ENCODE data around the gene KBTBD4.

Gene KBTBD4

DNA sequence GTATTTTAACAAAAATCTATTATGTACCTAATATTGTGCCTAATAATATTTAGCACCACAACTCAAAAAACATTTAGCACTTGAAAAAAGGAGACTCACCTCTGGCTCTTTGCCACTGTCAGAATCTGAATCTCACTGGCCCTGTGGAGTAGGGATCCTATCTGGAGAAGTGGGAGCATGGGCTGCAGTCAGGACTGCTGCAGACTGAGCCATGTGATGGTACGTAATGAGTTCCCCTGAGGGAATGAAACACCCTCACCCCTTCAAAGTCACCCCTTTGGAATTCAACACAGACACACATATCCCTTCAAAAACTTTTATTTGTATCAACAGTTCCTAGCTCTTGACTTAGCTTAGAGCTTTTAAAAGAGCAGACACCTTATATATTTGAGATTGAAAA, 6.9 kb downstream of the KBTBD4 start:
- TF ChIP-seq CTCF (conservative IDR thresholded peaks at IDR 0.05; ENCODE audit: control insufficient read depth, insufficient read depth, low read depth, low read length), result no peak
- DNase-seq (ENCODE audit: low read depth), result peak; percentile 78
- no peak overlapping the region for H3K4me3 ChIP-seq (ENCODE audit: control insufficient read depth, low read depth, low read length)

GRCh38 chr11:47571357-47571729, 7.4 kb downstream of the KBTBD4 start:
- no peak for DNase-seq (ENCODE audit: low read depth)
- H3K4me3 ChIP-seq (ENCODE audit: control insufficient read depth, low read depth, low read length), result no peak overlapping the region
- no peak for TF ChIP-seq CTCF (conservative IDR thresholded peaks at IDR 0.05; ENCODE audit: control insufficient read depth, insufficient read depth, low read depth, low read length)

- TF ChIP-seq CTCF (conservative IDR thresholded peaks at IDR 0.05; ENCODE audit: control insufficient read depth, insufficient read depth, low read depth, low read length), result no peak
- DNase-seq (ENCODE audit: low read depth), result no peak
- H3K4me3 ChIP-seq (ENCODE audit: control insufficient read depth, low read depth, low read length), result no peak overlapping the region
These were observed 8.0 kb downstream of the KBTBD4 start for GRCh38 chr11:47570651-47571356.

DNA sequence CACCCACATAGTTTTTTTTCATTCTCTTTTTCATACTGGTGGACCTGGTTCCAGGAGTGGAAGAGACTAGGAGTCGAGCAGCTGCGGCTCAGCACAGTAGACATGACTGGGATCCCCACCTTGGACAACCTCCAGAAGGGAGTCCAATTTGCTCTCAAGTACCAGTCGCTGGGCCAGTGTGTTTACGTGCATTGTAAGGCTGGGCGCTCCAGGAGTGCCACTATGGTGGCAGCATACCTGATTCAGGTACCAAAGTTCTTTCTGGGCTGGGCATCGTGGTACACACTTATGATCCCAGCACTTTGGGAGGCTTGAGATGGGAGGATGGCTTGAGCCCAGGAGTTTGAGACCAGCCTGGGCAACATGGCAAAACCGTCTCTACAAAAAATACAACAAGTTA, 9.1 kb downstream of the KBTBD4 start:
- no peak for DNase-seq (ENCODE audit: low read depth)
- TF ChIP-seq CTCF (conservative IDR thresholded peaks at IDR 0.05; ENCODE audit: control insufficient read depth, insufficient read depth, low read depth, low read length), result no peak
- no peak overlapping the region for H3K4me3 ChIP-seq (ENCODE audit: control insufficient read depth, low read depth, low read length)

DNA sequence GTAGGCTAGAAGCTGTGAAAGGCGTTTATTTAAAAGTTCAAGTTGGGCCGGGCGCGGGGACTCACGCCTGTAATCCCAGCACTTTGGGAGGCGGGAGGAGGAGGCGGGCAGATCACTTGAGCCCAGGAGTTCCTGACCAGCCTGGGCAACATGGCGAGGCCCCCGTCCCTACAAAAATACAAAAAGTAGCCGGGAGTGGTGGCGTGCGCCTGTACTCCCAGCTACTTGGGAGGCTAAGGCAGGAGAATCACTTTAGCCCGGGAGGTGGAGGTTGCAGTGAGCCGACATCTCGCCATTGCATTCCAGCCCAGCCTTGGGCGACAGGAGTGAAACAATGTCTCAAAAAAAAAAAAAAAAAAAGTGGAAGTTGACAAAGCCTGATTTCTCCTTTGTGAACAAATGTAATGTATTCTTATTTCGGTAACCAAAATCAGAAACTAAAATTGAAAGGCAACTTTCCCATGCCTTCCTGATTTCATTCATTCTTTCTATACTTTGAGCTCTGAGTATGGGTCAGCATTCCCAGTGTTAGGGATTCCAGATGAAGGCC, 12.5 kb downstream of the KBTBD4 start:
- no peak for TF ChIP-seq CTCF (conservative IDR thresholded peaks at IDR 0.05; ENCODE audit: control insufficient read depth, insufficient read depth, low read depth, low read length)
- peak overlapping the region; percentile 83 for H3K4me3 ChIP-seq (ENCODE audit: control insufficient read depth, low read depth, low read length)
- no peak for DNase-seq (ENCODE audit: low read depth)

DNA sequence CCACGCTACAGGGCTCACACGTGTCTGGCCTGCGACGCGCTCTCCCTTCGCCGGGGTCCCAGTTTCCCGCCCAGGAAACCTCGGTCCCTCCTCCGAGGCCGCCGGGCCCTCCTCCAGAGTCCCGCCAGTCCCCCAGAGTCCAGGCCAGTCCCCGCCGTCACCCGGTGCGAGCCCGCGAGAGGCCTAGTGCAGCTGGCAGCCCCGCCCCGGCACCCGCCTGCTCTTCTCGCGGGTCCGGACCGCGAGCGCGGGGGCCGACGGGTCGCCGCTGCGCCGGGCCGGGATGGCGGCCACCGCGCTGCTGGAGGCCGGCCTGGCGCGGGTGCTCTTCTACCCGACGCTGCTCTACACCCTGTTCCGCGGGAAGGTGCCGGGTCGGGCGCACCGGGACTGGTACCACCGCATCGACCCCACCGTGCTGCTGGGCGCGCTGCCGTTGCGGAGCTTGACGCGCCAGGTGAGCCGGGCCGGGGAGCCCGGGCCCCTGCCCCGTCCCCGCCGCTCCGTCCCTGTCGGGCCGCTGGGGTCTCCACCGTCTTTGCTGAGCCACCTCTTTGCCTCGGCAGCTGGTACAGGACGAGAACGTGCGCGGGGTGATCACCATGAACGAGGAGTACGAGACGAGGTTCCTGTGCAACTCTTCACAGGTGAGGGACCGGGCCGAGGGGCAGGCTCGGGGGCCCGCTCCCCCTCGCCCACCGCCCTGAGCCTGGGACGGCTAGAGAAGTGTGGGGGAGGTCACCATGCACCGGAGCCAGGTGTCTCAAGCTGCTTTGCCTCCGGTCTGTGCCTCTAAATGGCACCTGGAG, 13.2 kb downstream of the KBTBD4 start, which contains the start of gene PTPMT1:
TSS of gene PTPMT1 (plus strand) at position 260 of the 809 bp plus-strand sequence. CDS start at position 284, 24 bp downstream.
- DNase-seq (ENCODE audit: low read depth), result peak; percentile 54
- no peak for TF ChIP-seq CTCF (conservative IDR thresholded peaks at IDR 0.05; ENCODE audit: control insufficient read depth, insufficient read depth, low read depth, low read length)
- peak within 1 kb of the TSS; percentile 83 for H3K4me3 ChIP-seq (ENCODE audit: control insufficient read depth, low read depth, low read length)
